HG03469 (cell line): ENCODE data around the gene ARG2.

Experiments used
- ATAC-seq: cut with Tn5 transposase; IDR thresholded peaks from one replicate; pipeline ENCODE4 v1.9.1; 2021; ENCODE audit warnings: mild to moderate bottlenecking, moderate library complexity, moderate number of reproducible peaks; ENCODE audit not compliant: unreplicated experiment

Gene ARG2

GRCh38 chr14:67680121-67680602, 60.4 kb downstream of the ARG2 start:
- peak; percentile 85 for ATAC-seq

- ATAC-seq: no peak
These were observed 61.2 kb downstream of the ARG2 start for GRCh38 chr14:67680941-67681340.

- ATAC-seq: no peak
These were observed 64.1 kb downstream of the ARG2 start for GRCh38 chr14:67683842-67684241.

GRCh38 chr14:67690011-67690410, 70.3 kb downstream of the ARG2 start:
- no peak for ATAC-seq

- peak; percentile 70 for ATAC-seq
These were observed 75.2 kb downstream of the ARG2 start for GRCh38 chr14:67694791-67695393.

GRCh38 chr14:67695394-67695949, 75.8 kb downstream of the ARG2 start, which contains the start of gene RDH11:
Gene RDH11 (minus strand): TSS chr14:67695764. CDS start chr14:67695703, 61 bp downstream.
- ATAC-seq: peak; percentile 64

- ATAC-seq: no peak
These were observed 77.3 kb downstream of the ARG2 start for GRCh38 chr14:67697006-67697405.

- no peak for ATAC-seq
These were observed 78.5 kb downstream of the ARG2 start for GRCh38 chr14:67698179-67698578.
